Stimulated activated naive CD4-positive, alpha-beta T cell treated with Interleukin-2 at 50 U/mL for 16 hours (primary cell): ENCODE results near the gene PRODH2.
"Not testable (repeated sequence)": the region's sequence is repeated elsewhere in the genome, so short reads cannot be mapped to it uniquely, and the experiment has no call there.

Experiments
- DNase-seq: peaks from one replicate; lab custom pipeline; 2025; lab: John Stamatoyannopoulos, UW

The PRODH2 gene

GRCh38 chr19:35779033-35779432 lies 33.6 kb downstream of the PRODH2 start:
- DNase-seq, result no peak

- DNase-seq, result no peak
Measured at GRCh38 chr19:35777961-35778360, 34.7 kb downstream of the PRODH2 start.

- no peak for DNase-seq
Measured at GRCh38 chr19:35777086-35777841, 35.4 kb downstream of the PRODH2 start.

GRCh38 chr19:35776102-35776788 lies 36.4 kb downstream of the PRODH2 start:
- DNase-seq, result no peak

- peak; percentile 98 for DNase-seq
Measured at GRCh38 chr19:35775298-35776101, 37.1 kb downstream of the PRODH2 start, which contains the start of gene ARHGAP33. Gene ARHGAP33 (plus strand): TSS chr19:35775564. CDS start chr19:35775659, 95 bp downstream.

- no peak for DNase-seq
Measured at GRCh38 chr19:35775046-35775297, 37.7 kb downstream of the PRODH2 start.

- no peak for DNase-seq
Measured at GRCh38 chr19:35774274-35775045, 38.2 kb downstream of the PRODH2 start.

GRCh38 chr19:35773020-35773806 lies 39.4 kb downstream of the PRODH2 start:
- DNase-seq, result no peak

GRCh38 chr19:35772362-35772761 lies 40.3 kb downstream of the PRODH2 start:
- DNase-seq, result not testable (repeated sequence)

- DNase-seq, result no peak
Measured at GRCh38 chr19:35768082-35768421, 44.6 kb downstream of the PRODH2 start.

GRCh38 chr19:35767288-35768081 lies 45.2 kb downstream of the PRODH2 start:
- no peak for DNase-seq

GRCh38 chr19:35766571-35767104 lies 46.0 kb downstream of the PRODH2 start:
- DNase-seq, result no peak

- no peak for DNase-seq
Measured at GRCh38 chr19:35764432-35765315, 48.0 kb downstream of the PRODH2 start.

- no peak for DNase-seq
Measured at GRCh38 chr19:35760711-35761349, 51.8 kb downstream of the PRODH2 start.

GRCh38 chr19:35759697-35760096 lies 52.9 kb downstream of the PRODH2 start:
- no peak for DNase-seq

GRCh38 chr19:35757749-35758608 lies 54.7 kb downstream of the PRODH2 start, which contains the start of gene PROSER3:
Gene PROSER3 (plus strand): TSS chr19:35758176. CDS start chr19:35758216, 40 bp downstream.
- DNase-seq, result peak; percentile 98

- DNase-seq, result peak; percentile 33
Measured at GRCh38 chr19:35757231-35757748, 55.4 kb downstream of the PRODH2 start.
